Measurements from ENCODE around the gene DDX31. TPM values are rescaled to one million over a fixed set of nuclear protein-coding genes. Genes with fewer than 3 reads are reported as not detected.

DDX31 gene
- total and polyA plus RNA-seq, 2 experiments from 2014 or later = 7.3 to 13.1 TPM

- H3K27me3 ChIP-seq = no peaks in the 10 kb centered on the region
Observed at GRCh38 chr9:132548751-132549640, 120.8 kb downstream of the DDX31 start.

GRCh38 chr9:132547976-132548730 is 121.6 kb downstream of the DDX31 start:
- no peaks in the 10 kb centered on the region for H3K36me3 ChIP-seq (replicated peaks; ENCODE audit: insufficient read depth, low read depth)
- no peaks in the 10 kb centered on the region for H3K9me2 ChIP-seq (replicated peaks; ENCODE audit: insufficient read depth)
- H4K20me1 ChIP-seq (ENCODE audit: insufficient read depth, poor library complexity, severe bottlenecking) = no peaks in the 10 kb centered on the region
- no peaks in the 10 kb centered on the region for H3K27me3 ChIP-seq
- no peaks in the 10 kb centered on the region for H3K79me2 ChIP-seq
- no peak overlapping the region for H3K4me2 ChIP-seq
- WGBS (ENCODE audit: low lambda C conversion rate, missing lambda C conversion rate) = 76% methylated on average over 20 of the region's 21 CpGs
- no peaks in the 10 kb centered on the region for H3K9me3 ChIP-seq (ENCODE audit: low read depth)
- DNase-seq (ENCODE audit: low spot score) = no peak
- no peak overlapping the region for H3K27ac ChIP-seq
- H2AFZ ChIP-seq = no peak overlapping the region
- TF ChIP-seq EZH2phosphoT487 (IDR thresholded peaks at IDR 0.05; ENCODE audit: low read depth, severe bottlenecking, unreplicated experiment) (no peak), CTCF (IDR thresholded peaks at IDR 0.05; ENCODE audit: poor library complexity) (no peak), EZH2 (IDR thresholded peaks at IDR 0.05; ENCODE audit: borderline replicate concordance) (no peak)
- peaks cover 11% of the 10 kb centered on the region for H3K4me1 ChIP-seq (ENCODE audit: insufficient read depth)
- no peak overlapping the region for H3K4me3 ChIP-seq

More at GRCh38 chr9:132548751-132549640, 120.8 kb downstream of the DDX31 start:
- TF ChIP-seq EZH2phosphoT487 (IDR thresholded peaks at IDR 0.05; ENCODE audit: low read depth, severe bottlenecking, unreplicated experiment) = no peak
- no peak for TF ChIP-seq EZH2 (IDR thresholded peaks at IDR 0.05; ENCODE audit: borderline replicate concordance)
- no peak for TF ChIP-seq CTCF (IDR thresholded peaks at IDR 0.05; ENCODE audit: poor library complexity)
- H3K36me3 ChIP-seq (replicated peaks; ENCODE audit: insufficient read depth, low read depth) = no peaks in the 10 kb centered on the region
- H3K79me2 ChIP-seq = no peaks in the 10 kb centered on the region
- no peak overlapping the region for H3K27ac ChIP-seq
- H2AFZ ChIP-seq = no peak overlapping the region
- peaks cover 11% of the 10 kb centered on the region for H3K4me1 ChIP-seq (ENCODE audit: insufficient read depth)
- WGBS (ENCODE audit: low lambda C conversion rate, missing lambda C conversion rate) = 74% methylated on average over 17 of the region's 17 CpGs
- H4K20me1 ChIP-seq (ENCODE audit: insufficient read depth, poor library complexity, severe bottlenecking) = no peaks in the 10 kb centered on the region
- H3K4me2 ChIP-seq = no peak overlapping the region
- no peaks in the 10 kb centered on the region for H3K9me2 ChIP-seq (replicated peaks; ENCODE audit: insufficient read depth)
- no peak for DNase-seq (ENCODE audit: low spot score)
- H3K4me3 ChIP-seq = no peak overlapping the region
- no peaks in the 10 kb centered on the region for H3K9me3 ChIP-seq (ENCODE audit: low read depth)

- Histone ChIP-seq H3K36me3 (replicated peaks; ENCODE audit: insufficient read depth, low read depth) (no peaks in the 10 kb centered on the region), H3K27me3 (no peaks in the 10 kb centered on the region), H3K4me2 (no peak overlapping the region), H3K79me2 (no peaks in the 10 kb centered on the region), H3K9me2 (replicated peaks; ENCODE audit: insufficient read depth) (no peaks in the 10 kb centered on the region), H3K9me3 (ENCODE audit: low read depth) (no peaks in the 10 kb centered on the region), H2AFZ (no peak overlapping the region), H3K4me1 (ENCODE audit: insufficient read depth) (peaks cover 11% of the 10 kb centered on the region), H3K4me3 (no peak overlapping the region), H4K20me1 (ENCODE audit: insufficient read depth, poor library complexity, severe bottlenecking) (no peaks in the 10 kb centered on the region), H3K27ac (no peak overlapping the region)
- 92% methylated on average over 13 of the region's 13 CpGs for WGBS (ENCODE audit: low lambda C conversion rate, missing lambda C conversion rate)
- no peak for DNase-seq (ENCODE audit: low spot score)
- no peak for TF ChIP-seq CTCF (IDR thresholded peaks at IDR 0.05; ENCODE audit: poor library complexity)
- no peak for TF ChIP-seq EZH2phosphoT487 (IDR thresholded peaks at IDR 0.05; ENCODE audit: low read depth, severe bottlenecking, unreplicated experiment)
- no peak for TF ChIP-seq EZH2 (IDR thresholded peaks at IDR 0.05; ENCODE audit: borderline replicate concordance)
Observed at GRCh38 chr9:132547436-132547835, 122.3 kb downstream of the DDX31 start.

Data from hepatocyte (in vitro differentiated cells).